ENCODE measurements around the gene RNF34.

GRCh38 chr12:121461048-121461447, 61.1 kb downstream of the RNF34 start:
- TF ChIP-seq CTCF (IDR thresholded peaks at IDR 0.05; ENCODE audit: extremely low read depth in 1 of 2, insufficient read depth in 1 of 2, low read depth in 1 of 2, low read length in 2 of 2), result no peak
- TF ChIP-seq POLR2A (IDR thresholded peaks at IDR 0.05; ENCODE audit: low read depth, low read length), result no peak
- TF ChIP-seq EZH2 (IDR thresholded peaks at IDR 0.05; ENCODE audit: borderline replicate concordance, low read depth, low read length, severe bottlenecking), result no peak
- no peak for TF ChIP-seq POLR2AphosphoS5 (IDR thresholded peaks at IDR 0.05; ENCODE audit: insufficient read depth, low read depth, low read length)
- no peak for TF ChIP-seq FOS (IDR thresholded peaks at IDR 0.05; ENCODE audit: borderline replicate concordance, insufficient read depth, low read length)
- no peak for TF ChIP-seq MYC (IDR thresholded peaks at IDR 0.05; ENCODE audit: low read depth, low read length)
- TF ChIP-seq JUN (IDR thresholded peaks at IDR 0.05; ENCODE audit: borderline replicate concordance, insufficient read depth, insufficient read length, low read depth), result no peak
- no peak for TF ChIP-seq GATA2 (IDR thresholded peaks at IDR 0.05; ENCODE audit: insufficient read depth, insufficient read length, low read depth, low read length)

Measured in endothelial cell of umbilical vein (primary cell).